ENCODE data around the gene PRR33.

PRR33 gene

DNA sequence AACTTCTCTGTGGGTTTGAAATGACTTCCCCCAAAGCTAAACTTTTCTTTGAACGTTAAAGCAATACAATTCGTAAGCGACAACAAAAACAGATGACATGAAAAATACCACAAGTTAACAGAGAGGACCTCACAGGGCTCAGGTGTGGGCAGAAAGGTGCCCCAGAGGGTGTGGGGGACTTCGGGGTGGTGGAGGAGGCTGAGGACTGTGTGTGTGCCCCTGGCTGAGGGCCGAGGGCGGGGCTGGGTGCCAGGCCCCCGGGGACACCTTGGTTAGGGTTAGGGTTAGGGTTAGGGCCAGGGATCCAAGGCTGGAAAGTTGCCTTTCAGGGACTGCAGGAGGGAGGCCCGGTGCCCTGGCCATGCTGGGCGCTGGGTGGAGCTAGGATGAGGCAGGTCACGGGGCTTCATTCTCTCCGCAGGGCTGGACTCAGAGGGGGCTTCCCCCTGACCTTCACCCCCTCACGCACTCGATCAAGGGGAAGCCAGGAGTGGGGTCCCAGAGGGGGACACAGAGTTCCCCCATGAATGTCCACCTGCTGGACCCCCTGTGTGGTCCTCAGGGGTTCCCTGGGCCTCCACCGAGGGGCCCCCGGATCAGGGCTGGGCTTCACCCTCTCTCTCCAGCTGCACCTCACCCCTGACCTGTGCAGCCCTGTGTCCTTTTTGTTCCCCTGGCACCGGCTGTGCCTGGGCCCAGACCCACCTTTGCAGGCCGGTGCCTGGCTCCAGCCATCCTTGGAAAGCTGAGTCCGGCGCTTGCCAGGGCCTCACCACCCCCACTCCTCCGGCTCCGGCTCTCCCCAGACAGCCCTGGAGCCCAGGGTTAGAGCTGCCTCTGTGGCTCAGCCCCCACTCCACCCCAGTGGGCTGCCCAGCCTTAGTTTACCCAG is 45.9 kb downstream of the PRR33 start:
- Histone ChIP-seq H3K27me3 (ENCODE audit: insufficient read depth, low read depth) (peaks cover 87% of the 10 kb centered on the region), H3K9ac (no peak overlapping the region), H3K79me2 (ENCODE audit: insufficient read depth, low read depth) (no peaks in the 10 kb centered on the region), H3K27ac (no peak overlapping the region), H4K20me1 (ENCODE audit: insufficient read depth) (no peaks in the 10 kb centered on the region), H3K36me3 (ENCODE audit: insufficient read depth) (no peaks in the 10 kb centered on the region), H3K4me1 (ENCODE audit: low read depth, poor library complexity, severe bottlenecking) (peaks cover 6% of the 10 kb centered on the region), H2AFZ (ENCODE audit: low read depth) (no peak overlapping the region), H3K4me2 (no peak overlapping the region), H3K4me3 (IDR thresholded peaks at IDR 0.05; ENCODE audit: insufficient read depth, low read depth, low read length) (no peak overlapping the region)
- TF ChIP-seq, protein P1, sequence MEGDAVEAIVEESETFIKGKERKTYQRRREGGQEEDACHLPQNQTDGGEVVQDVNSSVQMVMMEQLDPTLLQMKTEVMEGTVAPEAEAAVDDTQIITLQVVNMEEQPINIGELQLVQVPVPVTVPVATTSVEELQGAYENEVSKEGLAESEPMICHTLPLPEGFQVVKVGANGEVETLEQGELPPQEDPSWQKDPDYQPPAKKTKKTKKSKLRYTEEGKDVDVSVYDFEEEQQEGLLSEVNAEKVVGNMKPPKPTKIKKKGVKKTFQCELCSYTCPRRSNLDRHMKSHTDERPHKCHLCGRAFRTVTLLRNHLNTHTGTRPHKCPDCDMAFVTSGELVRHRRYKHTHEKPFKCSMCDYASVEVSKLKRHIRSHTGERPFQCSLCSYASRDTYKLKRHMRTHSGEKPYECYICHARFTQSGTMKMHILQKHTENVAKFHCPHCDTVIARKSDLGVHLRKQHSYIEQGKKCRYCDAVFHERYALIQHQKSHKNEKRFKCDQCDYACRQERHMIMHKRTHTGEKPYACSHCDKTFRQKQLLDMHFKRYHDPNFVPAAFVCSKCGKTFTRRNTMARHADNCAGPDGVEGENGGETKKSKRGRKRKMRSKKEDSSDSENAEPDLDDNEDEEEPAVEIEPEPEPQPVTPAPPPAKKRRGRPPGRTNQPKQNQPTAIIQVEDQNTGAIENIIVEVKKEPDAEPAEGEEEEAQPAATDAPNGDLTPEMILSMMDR (conservative IDR thresholded peaks at IDR 0.05; ENCODE audit: low read depth, low read length) = no peak

DNA sequence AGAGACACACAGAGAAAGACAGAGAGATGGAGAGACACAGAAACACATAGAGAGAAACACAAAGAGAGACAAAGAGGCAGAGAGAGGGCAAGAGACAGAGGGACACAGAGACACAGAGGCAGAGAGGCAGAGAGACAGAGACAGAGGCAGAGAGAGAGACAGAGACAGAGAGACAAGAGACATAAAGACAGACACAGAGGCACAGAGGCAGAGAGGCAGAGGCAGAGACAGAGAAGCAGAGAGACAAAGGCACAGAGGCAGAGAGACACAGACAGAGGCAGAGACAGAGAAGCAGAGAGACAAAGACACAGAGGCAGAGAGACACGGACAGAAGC is 46.6 kb downstream of the PRR33 start:
- H3K27ac ChIP-seq = no peak overlapping the region
- no peaks in the 10 kb centered on the region for H3K79me2 ChIP-seq (ENCODE audit: insufficient read depth, low read depth)
- no peak overlapping the region for H3K4me3 ChIP-seq (IDR thresholded peaks at IDR 0.05; ENCODE audit: insufficient read depth, low read depth, low read length)
- no peak overlapping the region for H2AFZ ChIP-seq (ENCODE audit: low read depth)
- H4K20me1 ChIP-seq (ENCODE audit: insufficient read depth) = no peaks in the 10 kb centered on the region
- H3K4me2 ChIP-seq = no peak overlapping the region
- no peak overlapping the region for H3K9ac ChIP-seq
- H3K27me3 ChIP-seq (ENCODE audit: insufficient read depth, low read depth) = peaks cover 90% of the 10 kb centered on the region
- H3K4me1 ChIP-seq (ENCODE audit: low read depth, poor library complexity, severe bottlenecking) = peaks cover 6% of the 10 kb centered on the region
- H3K36me3 ChIP-seq (ENCODE audit: insufficient read depth) = no peaks in the 10 kb centered on the region
- TF ChIP-seq, protein P1 (conservative IDR thresholded peaks at IDR 0.05; ENCODE audit: low read depth, low read length) = no peak

DNA sequence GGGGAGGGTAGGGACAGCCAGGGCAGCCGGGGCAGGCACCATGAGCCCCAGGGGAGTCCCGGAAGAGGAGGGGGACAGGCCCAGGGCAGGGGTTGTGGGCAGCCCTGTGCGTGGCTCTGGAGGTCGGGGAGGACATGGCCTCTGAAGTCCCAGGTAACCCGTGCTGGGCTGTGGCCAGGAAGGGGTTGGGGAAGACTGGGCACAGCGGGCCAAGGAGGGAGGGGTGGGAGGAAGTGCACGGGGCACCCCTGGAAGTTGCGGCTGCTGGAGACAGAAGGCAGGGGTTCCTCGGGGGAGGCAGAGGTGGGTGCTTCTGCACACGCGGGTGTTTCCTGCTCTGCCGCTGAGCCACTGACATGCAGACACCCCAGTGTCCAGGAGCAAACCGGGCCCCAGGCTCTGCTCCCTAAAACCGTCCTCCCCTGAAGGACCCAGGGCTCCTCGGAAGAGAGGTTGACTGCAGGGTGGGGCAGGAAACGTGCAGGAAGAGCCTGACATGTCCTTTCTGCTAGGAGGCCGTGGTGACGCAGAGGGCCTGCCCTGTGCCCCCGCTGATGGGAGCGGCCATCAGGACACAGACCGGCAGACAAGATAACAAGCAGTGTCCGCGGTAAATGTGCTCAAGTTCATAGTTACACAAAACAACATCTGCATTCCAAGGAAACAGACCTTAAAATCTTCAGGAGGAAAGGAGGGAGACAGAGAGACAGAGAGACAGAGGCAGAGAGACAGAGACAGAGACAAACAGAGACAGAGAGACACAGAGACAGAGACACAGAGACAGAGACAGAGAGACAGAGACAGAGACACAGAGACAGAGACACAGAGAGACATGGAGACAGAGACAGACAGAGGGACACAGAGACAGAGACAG is 47.2 kb downstream of the PRR33 start:
- Histone ChIP-seq H3K27me3 (ENCODE audit: insufficient read depth, low read depth) (peaks cover 91% of the 10 kb centered on the region), H3K4me3 (IDR thresholded peaks at IDR 0.05; ENCODE audit: insufficient read depth, low read depth, low read length) (no peak overlapping the region), H3K36me3 (ENCODE audit: insufficient read depth) (no peaks in the 10 kb centered on the region), H3K4me2 (no peak overlapping the region), H3K9ac (no peak overlapping the region), H3K4me1 (ENCODE audit: low read depth, poor library complexity, severe bottlenecking) (peaks cover 6% of the 10 kb centered on the region), H3K79me2 (ENCODE audit: insufficient read depth, low read depth) (no peaks in the 10 kb centered on the region), H3K27ac (no peak overlapping the region), H4K20me1 (ENCODE audit: insufficient read depth) (no peaks in the 10 kb centered on the region), H2AFZ (ENCODE audit: low read depth) (no peak overlapping the region)
- TF ChIP-seq, protein P1 (conservative IDR thresholded peaks at IDR 0.05; ENCODE audit: low read depth, low read length) = no peak

DNA sequence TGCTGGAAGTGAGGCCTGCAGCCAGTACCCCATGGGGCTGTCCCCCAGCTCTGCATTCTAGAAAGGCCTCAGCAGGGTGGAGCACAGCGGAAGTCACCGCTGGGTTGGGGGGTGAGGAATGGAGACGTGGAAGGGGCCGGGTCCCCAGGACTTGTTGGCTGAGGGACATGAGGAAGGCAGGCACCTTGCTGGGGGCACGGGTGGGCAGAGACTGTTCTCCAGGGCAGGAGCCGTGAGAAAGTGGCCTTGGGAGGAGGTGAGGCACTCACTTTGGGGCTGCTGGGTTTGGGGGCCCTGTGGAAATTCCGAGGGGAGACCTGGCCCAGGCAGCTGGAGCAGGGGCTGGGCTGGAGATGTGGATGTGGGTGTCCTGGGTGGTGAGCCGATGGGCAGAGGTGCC is 47.9 kb downstream of the PRR33 start:
- no peaks in the 10 kb centered on the region for H4K20me1 ChIP-seq (ENCODE audit: insufficient read depth)
- H3K4me2 ChIP-seq = no peak overlapping the region
- no peaks in the 10 kb centered on the region for H3K36me3 ChIP-seq (ENCODE audit: insufficient read depth)
- no peak overlapping the region for H3K9ac ChIP-seq
- TF ChIP-seq, protein P1 (conservative IDR thresholded peaks at IDR 0.05; ENCODE audit: low read depth, low read length) = no peak
- no peak overlapping the region for H2AFZ ChIP-seq (ENCODE audit: low read depth)
- H3K4me1 ChIP-seq (ENCODE audit: low read depth, poor library complexity, severe bottlenecking) = peaks cover 6% of the 10 kb centered on the region
- H3K4me3 ChIP-seq (IDR thresholded peaks at IDR 0.05; ENCODE audit: insufficient read depth, low read depth, low read length) = no peak overlapping the region
- no peak overlapping the region for H3K27ac ChIP-seq
- peaks cover 90% of the 10 kb centered on the region for H3K27me3 ChIP-seq (ENCODE audit: insufficient read depth, low read depth)
- no peaks in the 10 kb centered on the region for H3K79me2 ChIP-seq (ENCODE audit: insufficient read depth, low read depth)
